Ishikawa (cell line): Measurements from ENCODE around the gene ALDH3A2.
A peak's percentile ranks its signal among the peaks of the same experiment; 100 is the strongest.

Source experiments
- CEBPB ChIP-seq: IDR thresholded peaks from 2 replicates; pipeline ENCODE4 v1.6.1; 2012
- CREB1 ChIP-seq: IDR thresholded peaks from 2 replicates; pipeline ENCODE4 v1.6.1; 2012; ENCODE audit warnings: low read depth
- EGR1 ChIP-seq: IDR thresholded peaks from 2 replicates; pipeline ENCODE4 v1.6.1; 2012
- EP300 ChIP-seq: IDR thresholded peaks from 2 replicates; pipeline ENCODE4 v1.6.1; 2012; ENCODE audit warnings: borderline replicate concordance
- FOXM1 ChIP-seq: IDR thresholded peaks from 2 replicates; pipeline ENCODE4 v1.6.1; 2012; ENCODE audit warnings: low read depth, borderline replicate concordance
- MAX ChIP-seq: IDR thresholded peaks from 2 replicates; pipeline ENCODE4 v1.6.1; 2012
- NFIC ChIP-seq: IDR thresholded peaks from 2 replicates; pipeline ENCODE4 v1.6.1; 2012
- RAD21 ChIP-seq: IDR thresholded peaks from 2 replicates; pipeline ENCODE4 v1.6.1; 2012; ENCODE audit warnings: low read depth
- REST ChIP-seq: IDR thresholded peaks from 2 replicates; pipeline ENCODE4 v1.6.1; 2012; ENCODE audit warnings: low read depth, mild to moderate bottlenecking
- TAF1 ChIP-seq: IDR thresholded peaks from 2 replicates; pipeline ENCODE4 v1.6.1; 2012; ENCODE audit warnings: low read depth, mild to moderate bottlenecking
- TCF12 ChIP-seq: IDR thresholded peaks from 2 replicates; pipeline ENCODE4 v1.6.1; 2012; ENCODE audit warnings: low read depth
- TEAD4 ChIP-seq: IDR thresholded peaks from 2 replicates; pipeline ENCODE4 v1.6.1; 2012
- USF1 ChIP-seq: IDR thresholded peaks from 2 replicates; pipeline ENCODE4 v1.6.1; 2012
- YY1 ChIP-seq: IDR thresholded peaks from 2 replicates; pipeline ENCODE4 v1.6.1; 2012; ENCODE audit warnings: low read depth
- ZBTB7A ChIP-seq: IDR thresholded peaks from 2 replicates; pipeline ENCODE4 v1.6.1; 2012; ENCODE audit warnings: low read depth

The ALDH3A2 gene

GRCh38 chr17:19648475-19649273 lies at the start of gene ALDH3A2:
Gene ALDH3A2, plus strand, starts transcription at chr17:19648751. Its CDS starts 221 bp downstream, at chr17:19648972.
- TF ChIP-seq RAD21 (peak; percentile 46; the same call in 1 of the 2 replicates), TAF1 (peak; percentile 69), CREB1 (no peak; the same call in 1 of the 2 replicates), USF1 (peak; percentile 100), REST (no peak), TCF12 (peak; percentile 93), TEAD4 (peak; percentile 55; the same call in 1 of the 2 replicates), MAX (peak; percentile 97), CEBPB (no peak), FOXM1 (peak; percentile 52; the same call in 1 of the 2 replicates), EGR1 (peak; percentile 98), NFIC (peak; percentile 59), ZBTB7A (peak; percentile 96), YY1 (peak; percentile 58), EP300 (peak; percentile 70)

GRCh38 chr17:19610311-19610710 lies 38.2 kb upstream of the ALDH3A2 start:
- TF ChIP-seq REST (no peak), CEBPB (no peak)

- TF ChIP-seq EGR1, result no peak
- TF ChIP-seq TEAD4, result no peak
- no peak for TF ChIP-seq USF1
- no peak for TF ChIP-seq RAD21
- no peak for TF ChIP-seq CREB1
- TF ChIP-seq REST, result no peak
- TF ChIP-seq TAF1, result no peak
- no peak for TF ChIP-seq EP300
- no peak for TF ChIP-seq CEBPB
- no peak for TF ChIP-seq TCF12
- no peak for TF ChIP-seq MAX
- no peak for TF ChIP-seq FOXM1
- TF ChIP-seq YY1, result no peak
- no peak for TF ChIP-seq ZBTB7A
- no peak for TF ChIP-seq NFIC
Observed at GRCh38 chr17:19610879-19611278, 37.7 kb upstream of the ALDH3A2 start.

GRCh38 chr17:19613979-19614378 lies 34.6 kb upstream of the ALDH3A2 start:
- TF ChIP-seq TCF12 (no peak), CEBPB (no peak), REST (no peak), EP300 (no peak), NFIC (no peak), TAF1 (no peak), ZBTB7A (no peak), EGR1 (no peak), FOXM1 (no peak), MAX (no peak), USF1 (no peak), CREB1 (no peak), TEAD4 (no peak), YY1 (no peak), RAD21 (no peak)
